MM.1S (cell line): ENCODE results near the gene ID3.

Source experiments
- DNase-seq: peaks from one replicate; pipeline ENCODE4 v3.0.0-alpha.2; 2015
- H2AFZ ChIP-seq: fragments of 300-600 bp; sonication (generic); 2 replicates; pipeline ENCODE4 v1.6.0; 2016; ENCODE audit warnings: antibody characterized with exemption, low read length
- H3F3A ChIP-seq: fragments of 300-600 bp; sonication (generic); 2 replicates; pipeline ENCODE4 v1.6.1; 2016; ENCODE audit warnings: mild to moderate bottlenecking, antibody characterized with exemption, low read length, moderate library complexity, mixed read lengths; ENCODE audit not compliant: insufficient read depth
- H3K27ac ChIP-seq: fragments of 300-600 bp; sonication (generic); 2 replicates; pipeline ENCODE4 v1.5.1; 2016; ENCODE audit warnings: mild to moderate bottlenecking, low read length
- H3K27me3 ChIP-seq: fragments of 300-600 bp; sonication (generic); replicated peaks from 2 replicates; pipeline ENCODE4 v1.6.0; 2016; ENCODE audit warnings: low read length; ENCODE audit not compliant: insufficient read depth
- H3K36me3 ChIP-seq: fragments of 300-600 bp; sonication (generic); replicated peaks from 2 replicates; pipeline ENCODE4 v1.6.1; 2016; ENCODE audit warnings: mild to moderate bottlenecking, low read length, mixed read lengths; ENCODE audit not compliant: insufficient read depth
- H3K4me1 ChIP-seq: fragments of 300-600 bp; sonication (generic); 2 replicates; pipeline ENCODE4 v1.6.1; 2016; ENCODE audit warnings: low read length, mixed read lengths
- H3K4me2 ChIP-seq: fragments of 300-600 bp; sonication (generic); 2 replicates; pipeline ENCODE4 v1.6.0; 2016; ENCODE audit warnings: low read depth, low read length
- H3K4me3 ChIP-seq: fragments of 300-600 bp; sonication (generic); 2 replicates; pipeline ENCODE4 v1.5.1; 2016; ENCODE audit warnings: low read length, mixed read lengths
- H3K79me2 ChIP-seq: fragments of 300-600 bp; sonication (generic); 2 replicates; pipeline ENCODE4 v1.6.1; 2016; ENCODE audit warnings: mixed run types, low read length, mixed read lengths
- H3K9ac ChIP-seq: fragments of 300-600 bp; sonication (generic); 2 replicates; pipeline ENCODE4 v1.6.1; 2016; ENCODE audit warnings: low read length, mixed read lengths
- H3K9me2 ChIP-seq: fragments of 300-600 bp; sonication (generic); replicated peaks from 2 replicates; pipeline ENCODE4 v1.6.1; 2016; ENCODE audit warnings: mild to moderate bottlenecking, low read length, mixed read lengths; ENCODE audit not compliant: insufficient read depth
- H3K9me3 ChIP-seq: fragments of 300-600 bp; sonication (generic); replicated peaks from 2 replicates; pipeline ENCODE4 v1.6.1; 2016; ENCODE audit warnings: mild to moderate bottlenecking, low read length, mixed read lengths; ENCODE audit not compliant: insufficient read depth
- H4K20me1 ChIP-seq: fragments of 300-600 bp; sonication (generic); 2 replicates; pipeline ENCODE4 v1.6.1; 2016; ENCODE audit warnings: mild to moderate bottlenecking, low read length, moderate library complexity, mixed read lengths; ENCODE audit not compliant: insufficient read depth
- EZH2 ChIP-seq: fragments of 300-600 bp; sonication (generic); optimal IDR thresholded peaks from 2 replicates; pipeline ENCODE3; 2017; ENCODE audit warnings: low read depth, mild to moderate bottlenecking, antibody characterized with exemption, low read length, mixed read lengths
- EZH2phosphoT487 ChIP-seq: fragments of 300-600 bp; sonication (generic); IDR thresholded peaks from 2 replicates; pipeline ENCODE4 v1.6.1; 2018; ENCODE audit warnings: antibody characterized with exemption, low read length
- TF ChIP-seq, protein P1 (sequence below): fragments of 300-600 bp; sonication (generic); IDR thresholded peaks from 2 replicates; pipeline ENCODE4 v1.5.1; 2016; ENCODE audit warnings: antibody characterized with exemption, low read length, mixed read lengths

ID3 gene

DNA sequence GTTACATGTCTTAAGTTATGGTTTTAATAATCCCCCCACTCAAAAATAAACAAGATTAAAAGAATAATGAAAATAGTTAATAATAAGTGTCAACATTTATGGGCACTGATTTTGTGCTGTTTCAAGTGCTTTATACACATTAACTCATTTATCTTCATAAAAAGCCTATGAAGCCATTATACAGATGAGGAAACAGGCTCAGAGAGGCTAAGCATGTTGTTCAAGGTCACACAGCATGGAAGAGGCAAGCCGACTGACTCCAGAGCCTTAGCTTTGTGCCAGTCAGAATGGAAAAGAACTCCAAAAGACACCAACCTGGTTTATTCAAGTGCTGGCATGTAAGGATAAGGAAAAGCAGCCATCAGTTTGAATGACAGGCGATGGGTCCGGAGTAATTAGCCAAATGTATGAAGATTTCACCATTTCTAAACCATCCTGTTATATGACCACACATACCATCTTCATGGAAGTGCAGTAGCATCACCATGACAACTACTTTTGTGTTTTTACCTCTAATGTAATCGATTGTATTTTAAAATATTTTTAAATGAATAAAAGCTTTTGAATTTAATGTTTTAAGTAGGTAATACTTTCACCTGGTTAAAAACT lies 14.4 kb upstream of the ID3 start:
- no peak for TF ChIP-seq EZH2
- TF ChIP-seq, protein P1, sequence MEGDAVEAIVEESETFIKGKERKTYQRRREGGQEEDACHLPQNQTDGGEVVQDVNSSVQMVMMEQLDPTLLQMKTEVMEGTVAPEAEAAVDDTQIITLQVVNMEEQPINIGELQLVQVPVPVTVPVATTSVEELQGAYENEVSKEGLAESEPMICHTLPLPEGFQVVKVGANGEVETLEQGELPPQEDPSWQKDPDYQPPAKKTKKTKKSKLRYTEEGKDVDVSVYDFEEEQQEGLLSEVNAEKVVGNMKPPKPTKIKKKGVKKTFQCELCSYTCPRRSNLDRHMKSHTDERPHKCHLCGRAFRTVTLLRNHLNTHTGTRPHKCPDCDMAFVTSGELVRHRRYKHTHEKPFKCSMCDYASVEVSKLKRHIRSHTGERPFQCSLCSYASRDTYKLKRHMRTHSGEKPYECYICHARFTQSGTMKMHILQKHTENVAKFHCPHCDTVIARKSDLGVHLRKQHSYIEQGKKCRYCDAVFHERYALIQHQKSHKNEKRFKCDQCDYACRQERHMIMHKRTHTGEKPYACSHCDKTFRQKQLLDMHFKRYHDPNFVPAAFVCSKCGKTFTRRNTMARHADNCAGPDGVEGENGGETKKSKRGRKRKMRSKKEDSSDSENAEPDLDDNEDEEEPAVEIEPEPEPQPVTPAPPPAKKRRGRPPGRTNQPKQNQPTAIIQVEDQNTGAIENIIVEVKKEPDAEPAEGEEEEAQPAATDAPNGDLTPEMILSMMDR, result no peak
- no peak for TF ChIP-seq EZH2phosphoT487
- no peak overlapping the region for H2AFZ ChIP-seq
- H3K9me2 ChIP-seq, result no peaks in the 10 kb centered on the region
- H3K9ac ChIP-seq, result no peak overlapping the region
- H3K27ac ChIP-seq, result no peak overlapping the region
- H3K9me3 ChIP-seq, result no peaks in the 10 kb centered on the region
- H3K4me1 ChIP-seq, result peaks cover 19% of the 10 kb centered on the region
- no peak overlapping the region for H3K4me3 ChIP-seq
- no peak for DNase-seq
- peaks cover 51% of the 10 kb centered on the region for H3K27me3 ChIP-seq
- no peaks in the 10 kb centered on the region for H3K36me3 ChIP-seq
- H4K20me1 ChIP-seq, result no peaks in the 10 kb centered on the region
- H3K79me2 ChIP-seq, result no peaks in the 10 kb centered on the region
- H3K4me2 ChIP-seq, result no peak overlapping the region
- peaks cover 11% of the 10 kb centered on the region for H3F3A ChIP-seq

DNA sequence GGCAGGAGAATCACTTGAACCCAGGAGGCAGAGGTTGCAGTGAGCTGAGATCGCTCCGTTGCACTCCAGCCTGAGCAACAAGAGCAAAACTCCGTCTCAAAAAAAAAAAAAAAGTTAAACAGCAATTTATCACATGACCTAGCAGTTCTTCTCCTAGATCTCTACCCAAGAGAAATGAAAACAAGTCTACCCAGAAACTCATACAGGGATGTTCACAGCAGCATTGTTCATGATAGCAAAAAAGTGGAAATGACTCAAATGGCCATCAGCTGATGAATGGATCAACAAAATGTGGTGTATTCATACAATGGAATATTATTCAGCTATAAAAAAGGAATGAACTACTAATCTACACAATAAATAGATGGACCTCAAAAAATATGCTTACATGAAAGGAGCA lies 12.2 kb upstream of the ID3 start:
- Histone ChIP-seq H3K36me3 (no peaks in the 10 kb centered on the region), H3K4me3 (no peak overlapping the region), H3K27me3 (peaks cover 54% of the 10 kb centered on the region), H3K9ac (no peak overlapping the region), H4K20me1 (no peaks in the 10 kb centered on the region), H3K27ac (no peak overlapping the region), H3K4me2 (no peak overlapping the region), H3K9me3 (no peaks in the 10 kb centered on the region), H3K79me2 (no peaks in the 10 kb centered on the region), H3F3A (no peaks in the 10 kb centered on the region), H3K9me2 (no peaks in the 10 kb centered on the region), H3K4me1 (0 out of 2 replicates have a peak, but pooled peaks cover 2% of the 10 kb centered on the region), H2AFZ (no peak overlapping the region)
- TF ChIP-seq EZH2phosphoT487, result no peak
- TF ChIP-seq, protein P1, result no peak
- TF ChIP-seq EZH2, result no peak
- DNase-seq, result no peak

DNA sequence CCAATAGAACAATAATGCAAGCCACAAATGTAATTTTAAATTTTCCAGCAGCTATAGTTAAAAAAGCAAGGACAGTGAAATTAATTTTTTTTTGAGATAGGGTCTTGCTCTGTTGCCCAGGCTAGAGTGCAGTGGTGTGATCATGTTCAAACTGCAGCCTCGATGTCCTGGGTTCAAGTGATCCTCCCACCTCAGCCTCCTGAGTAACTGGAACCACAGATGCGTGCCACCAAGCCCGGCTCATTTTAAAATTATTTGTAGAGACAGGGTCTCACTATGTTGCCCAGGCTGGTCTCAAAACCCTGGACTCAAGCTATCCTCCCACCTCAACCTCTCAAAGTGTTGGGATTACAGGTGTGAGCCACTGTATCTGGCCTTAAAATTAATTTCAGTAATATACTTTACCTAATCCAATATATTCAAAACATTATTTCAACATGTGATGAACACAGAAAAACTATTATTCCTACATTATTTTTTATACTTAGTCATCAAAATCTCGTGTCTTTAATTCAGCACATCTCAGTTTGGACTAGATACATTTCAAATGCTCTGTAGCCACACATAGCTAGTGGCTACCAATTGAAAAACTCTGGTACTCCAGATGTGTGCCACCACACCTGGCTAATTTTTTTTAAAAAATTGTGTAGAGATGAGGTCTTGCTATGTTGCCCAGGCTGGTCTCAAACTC lies 10.8 kb upstream of the ID3 start:
- no peak overlapping the region for H3K27ac ChIP-seq
- H3F3A ChIP-seq, result no peaks in the 10 kb centered on the region
- no peaks in the 10 kb centered on the region for H3K36me3 ChIP-seq
- no peak overlapping the region for H3K9ac ChIP-seq
- peaks cover 48% of the 10 kb centered on the region for H3K27me3 ChIP-seq
- no peak overlapping the region for H2AFZ ChIP-seq
- H4K20me1 ChIP-seq, result no peaks in the 10 kb centered on the region
- TF ChIP-seq, protein P1, result no peak
- no peak for TF ChIP-seq EZH2phosphoT487
- TF ChIP-seq EZH2, result no peak
- H3K9me3 ChIP-seq, result no peaks in the 10 kb centered on the region
- no peak overlapping the region for H3K4me3 ChIP-seq
- no peaks in the 10 kb centered on the region for H3K4me1 ChIP-seq
- no peaks in the 10 kb centered on the region for H3K9me2 ChIP-seq
- H3K79me2 ChIP-seq, result no peaks in the 10 kb centered on the region
- no peak overlapping the region for H3K4me2 ChIP-seq
- DNase-seq, result no peak
